Lower leg skin (tissue), 3 donors: ENCODE measurements around the gene THSD7B.

Source experiments
- CTCF ChIP-seq, 3 donors: fragments of 450-650 bp; IDR thresholded peaks; one replicate each; pipeline ENCODE4 v1.5.1; 2016; ENCODE audit warnings: antibody characterized with exemption in 3 of 3, mild to moderate bottlenecking in 3 of 3, moderate library complexity in 2 of 3
- POLR2A ChIP-seq, 2 donors: fragments of 450-650 bp; IDR thresholded peaks; one replicate each; pipeline ENCODE4 v1.6.1; 2016 to 2017; ENCODE audit warnings: antibody characterized with exemption in 2 of 2, mild to moderate bottlenecking in 1 of 2, moderate library complexity in 1 of 2

GRCh38 chr2:136935119-136935518 is 169.8 kb downstream of the THSD7B start:
- TF ChIP-seq POLR2A (IDR thresholded peaks at IDR 0.05) (no peak), CTCF (IDR thresholded peaks at IDR 0.05) (no peak)
